NCI-H1417 (cell line): ENCODE results near the gene CABCOCO1.

Experiments used
- DNase-seq, 3 experiments: peaks; one replicate each; lab custom pipeline; 2025; lab: John Stamatoyannopoulos, UW

The CABCOCO1 gene

DNA sequence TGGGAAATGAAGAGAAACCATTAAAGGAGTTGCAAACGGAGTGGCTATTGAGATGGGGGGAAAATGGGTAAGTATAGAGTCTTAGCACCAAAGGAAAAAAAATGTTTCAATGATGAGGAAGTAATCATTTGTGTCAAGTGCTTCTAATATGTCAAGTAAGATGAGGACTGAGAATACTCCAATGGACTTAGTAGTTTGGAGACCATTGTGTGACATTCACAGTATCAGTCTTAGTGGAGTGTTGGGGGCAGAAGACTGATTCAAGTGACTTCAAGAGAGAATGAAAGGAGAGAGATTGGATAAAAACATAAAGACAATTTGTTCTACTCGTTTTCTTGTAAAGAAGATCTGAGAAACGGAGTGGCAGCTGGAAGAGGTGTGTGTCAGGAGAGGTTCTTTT is 150.2 kb downstream of the CABCOCO1 start:
- DNase-seq = no peak

DNA sequence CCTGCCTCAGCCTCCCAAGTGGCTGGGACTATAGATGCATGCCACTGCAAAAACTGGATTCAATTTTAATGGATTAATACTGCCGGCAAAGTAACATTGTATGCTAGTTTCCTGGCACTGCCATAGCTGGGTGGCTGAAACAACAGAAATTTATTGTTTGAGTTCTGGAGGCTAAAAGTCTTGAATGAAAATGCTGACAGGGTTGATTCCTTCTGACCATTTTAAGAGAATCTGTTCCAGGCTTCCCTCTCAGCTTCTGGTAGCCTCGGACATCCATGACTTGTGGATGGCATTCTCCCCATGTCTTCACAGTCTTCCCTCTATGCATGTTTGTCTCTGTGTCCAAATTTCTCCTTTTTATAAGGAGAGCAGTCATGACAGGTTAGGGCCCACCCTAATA is 151.4 kb downstream of the CABCOCO1 start:
- DNase-seq = no peak

DNA sequence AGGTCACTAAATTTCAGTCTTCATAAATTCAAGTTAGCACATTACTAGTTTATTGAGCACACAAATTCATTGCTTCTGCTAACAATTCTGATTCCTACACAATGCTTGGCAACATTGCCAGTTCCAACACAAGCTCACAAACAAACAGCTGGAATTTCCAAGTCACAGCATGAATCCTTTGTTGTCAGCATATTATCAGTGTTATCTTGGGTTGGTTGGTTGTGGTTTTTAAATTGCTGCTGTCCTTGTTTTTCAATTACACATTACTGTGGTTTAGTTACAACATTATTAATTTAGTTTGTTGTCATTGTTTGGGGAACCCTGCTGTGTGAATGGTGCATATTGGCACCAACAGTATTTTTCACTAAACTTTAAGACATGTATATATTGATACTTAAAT is 152.8 kb downstream of the CABCOCO1 start:
- peak in 1 of 3 experiments; percentile 18 for DNase-seq
